ENCODE data around the gene CACNA1C.

CACNA1C gene

GRCh38 chr12:2348482-2348852 is 295.7 kb downstream of the CACNA1C start:
- H3K4me3 ChIP-seq (replicated peaks in 1 of 2; ENCODE audit: low read depth in 2 of 2, low read length in 2 of 2): no peak overlapping the region
- no peak for DNase-seq (ENCODE audit: low read depth in 2 of 2)
- TF ChIP-seq, protein P1, sequence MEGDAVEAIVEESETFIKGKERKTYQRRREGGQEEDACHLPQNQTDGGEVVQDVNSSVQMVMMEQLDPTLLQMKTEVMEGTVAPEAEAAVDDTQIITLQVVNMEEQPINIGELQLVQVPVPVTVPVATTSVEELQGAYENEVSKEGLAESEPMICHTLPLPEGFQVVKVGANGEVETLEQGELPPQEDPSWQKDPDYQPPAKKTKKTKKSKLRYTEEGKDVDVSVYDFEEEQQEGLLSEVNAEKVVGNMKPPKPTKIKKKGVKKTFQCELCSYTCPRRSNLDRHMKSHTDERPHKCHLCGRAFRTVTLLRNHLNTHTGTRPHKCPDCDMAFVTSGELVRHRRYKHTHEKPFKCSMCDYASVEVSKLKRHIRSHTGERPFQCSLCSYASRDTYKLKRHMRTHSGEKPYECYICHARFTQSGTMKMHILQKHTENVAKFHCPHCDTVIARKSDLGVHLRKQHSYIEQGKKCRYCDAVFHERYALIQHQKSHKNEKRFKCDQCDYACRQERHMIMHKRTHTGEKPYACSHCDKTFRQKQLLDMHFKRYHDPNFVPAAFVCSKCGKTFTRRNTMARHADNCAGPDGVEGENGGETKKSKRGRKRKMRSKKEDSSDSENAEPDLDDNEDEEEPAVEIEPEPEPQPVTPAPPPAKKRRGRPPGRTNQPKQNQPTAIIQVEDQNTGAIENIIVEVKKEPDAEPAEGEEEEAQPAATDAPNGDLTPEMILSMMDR (IDR thresholded peaks at IDR 0.05; ENCODE audit: low read depth, low read length): no peak

DNA sequence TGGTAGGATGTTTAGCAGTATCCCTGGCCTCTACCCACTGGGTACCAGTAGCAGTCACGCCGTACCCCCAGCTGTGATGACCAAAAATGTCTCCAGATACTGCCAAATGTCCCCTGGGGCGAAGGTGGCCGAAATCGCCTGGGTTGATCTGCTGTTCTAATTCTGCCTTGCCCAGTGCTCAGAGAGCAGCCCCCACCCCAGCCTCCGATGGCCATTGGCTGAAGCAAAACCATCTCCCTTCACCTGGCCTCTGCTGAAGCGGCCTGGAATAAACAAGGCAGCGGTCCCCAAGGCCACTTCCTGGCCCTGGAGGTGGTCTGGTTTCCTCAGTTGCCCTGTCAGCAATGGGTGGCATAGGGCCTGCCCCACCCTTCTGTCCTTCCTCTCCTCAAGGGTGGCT is 298.4 kb downstream of the CACNA1C start:
- TF ChIP-seq, protein P1 (IDR thresholded peaks at IDR 0.05; ENCODE audit: low read depth, low read length): no peak
- no peak for DNase-seq (ENCODE audit: low read depth in 2 of 2)
- H3K4me3 ChIP-seq (replicated peaks in 1 of 2; ENCODE audit: low read depth in 2 of 2, low read length in 2 of 2): no peak overlapping the region

DNA sequence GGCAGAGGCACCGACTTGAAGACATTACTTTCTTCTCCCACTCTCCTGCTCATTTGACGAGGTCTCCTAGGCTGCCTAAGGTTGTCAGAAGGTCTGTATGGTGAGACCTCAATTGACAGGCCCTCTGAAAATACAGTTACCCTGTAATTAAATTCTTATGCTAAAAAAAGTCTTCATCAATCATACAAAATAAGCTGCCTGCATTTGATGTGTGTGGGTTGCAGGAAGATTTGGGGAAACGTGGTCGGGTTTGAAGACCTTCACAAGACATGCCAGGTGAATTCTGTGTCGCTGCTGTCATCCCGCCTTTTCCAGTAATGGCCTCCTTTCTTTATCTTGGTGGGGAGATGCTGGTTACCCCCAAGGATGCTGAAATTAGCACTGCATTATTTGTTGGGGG is 299.4 kb downstream of the CACNA1C start:
- H3K4me3 ChIP-seq (replicated peaks in 1 of 2; ENCODE audit: low read depth in 2 of 2, low read length in 2 of 2): no peak overlapping the region
- TF ChIP-seq, protein P1 (IDR thresholded peaks at IDR 0.05; ENCODE audit: low read depth, low read length): no peak
- no peak for DNase-seq (ENCODE audit: low read depth in 2 of 2)

DNA sequence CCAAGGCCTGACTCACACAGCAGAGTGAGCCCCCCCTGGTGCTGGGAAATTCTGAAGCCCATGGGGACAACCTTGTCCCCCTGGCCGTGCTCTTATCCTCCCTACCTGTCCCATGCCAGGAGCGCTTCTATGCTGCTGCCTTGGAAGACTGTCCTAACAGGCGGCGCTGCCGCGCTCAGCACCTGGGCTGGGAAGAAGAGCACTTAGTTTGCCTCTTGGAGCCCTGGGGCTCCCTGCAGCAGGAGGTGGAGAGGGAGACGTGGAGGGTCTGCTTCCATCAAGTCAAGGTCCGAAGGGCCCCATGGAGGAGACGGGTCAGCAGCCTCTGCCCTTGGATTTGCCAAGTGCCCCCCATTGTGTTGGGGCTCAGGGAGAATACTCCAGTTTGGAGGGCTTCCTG is 300.5 kb downstream of the CACNA1C start:
- no peak overlapping the region for H3K4me3 ChIP-seq (replicated peaks in 1 of 2; ENCODE audit: low read depth in 2 of 2, low read length in 2 of 2)
- no peak for DNase-seq (ENCODE audit: low read depth in 2 of 2)
- TF ChIP-seq, protein P1 (IDR thresholded peaks at IDR 0.05; ENCODE audit: low read depth, low read length): no peak

DNA sequence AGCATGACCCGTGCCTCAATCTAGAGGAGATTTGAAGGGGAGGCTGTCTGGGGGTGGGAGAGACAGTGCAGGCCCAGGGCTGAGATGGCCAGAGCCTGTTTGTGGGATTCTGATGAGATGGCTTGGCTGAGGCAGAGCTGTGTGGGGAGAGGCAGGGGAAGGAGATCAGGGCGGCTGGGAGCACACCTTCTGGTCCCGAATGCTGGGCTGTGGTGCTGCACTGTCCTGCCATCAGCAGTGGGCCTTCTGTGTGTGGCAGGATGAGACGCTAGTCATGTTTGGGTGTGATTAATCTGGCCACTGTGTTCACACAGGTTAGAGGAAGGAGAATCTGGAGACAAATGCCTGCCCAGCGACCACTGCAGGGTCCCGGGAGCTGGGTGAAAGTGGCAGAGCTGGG is 300.9 kb downstream of the CACNA1C start:
- TF ChIP-seq, protein P1 (IDR thresholded peaks at IDR 0.05; ENCODE audit: low read depth, low read length): no peak
- H3K4me3 ChIP-seq (replicated peaks in 1 of 2; ENCODE audit: low read depth in 2 of 2, low read length in 2 of 2): no peak overlapping the region
- DNase-seq (ENCODE audit: low read depth in 2 of 2): no peak

DNA sequence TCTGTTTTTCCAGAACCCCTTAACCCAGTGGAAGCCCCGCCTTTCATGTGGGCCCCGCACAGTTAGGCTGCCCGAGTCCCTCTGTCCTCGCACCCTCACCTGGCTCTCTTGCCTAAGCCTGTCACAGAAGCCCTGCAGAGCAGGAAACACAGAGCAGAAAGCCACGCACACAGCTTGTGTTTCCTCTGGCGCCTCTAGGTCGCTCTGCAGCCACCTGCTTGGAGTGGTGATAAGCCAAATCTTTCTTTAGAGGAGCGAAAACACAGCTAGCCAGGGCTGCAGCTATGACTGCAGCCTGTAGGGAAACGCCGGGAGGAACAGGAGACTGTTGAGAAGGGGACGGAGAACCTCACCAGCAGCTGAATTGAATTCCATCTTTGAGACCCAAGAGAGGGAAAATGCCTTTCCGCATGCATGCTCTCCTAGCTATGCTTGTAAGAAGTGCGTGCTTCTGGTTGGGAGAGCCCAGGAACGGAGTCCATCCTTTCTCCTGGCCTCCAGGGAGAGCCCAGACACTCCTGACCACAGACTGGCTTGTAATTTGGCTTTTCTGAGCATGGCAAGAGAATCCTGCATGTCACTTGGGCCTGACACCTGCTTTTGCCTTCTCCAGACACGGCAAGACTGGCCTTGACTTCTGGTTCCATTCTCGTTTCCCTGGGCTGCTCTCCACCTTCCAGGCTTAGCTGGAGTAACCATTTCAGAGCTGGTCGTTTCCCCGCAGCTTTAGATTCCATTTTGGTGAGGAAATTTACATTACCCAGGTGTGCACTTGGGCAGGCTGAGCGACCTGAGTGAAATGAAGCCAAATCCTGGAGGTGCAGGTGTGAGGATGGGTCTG is 301.6 kb downstream of the CACNA1C start:
- TF ChIP-seq, protein P1 (IDR thresholded peaks at IDR 0.05; ENCODE audit: low read depth, low read length): no peak

GRCh38 chr12:2355198-2355597 is 302.4 kb downstream of the CACNA1C start:
- TF ChIP-seq, protein P1 (IDR thresholded peaks at IDR 0.05; ENCODE audit: low read depth, low read length): no peak
- no peak for DNase-seq (ENCODE audit: low read depth in 2 of 2)
- H3K4me3 ChIP-seq (replicated peaks in 1 of 2; ENCODE audit: low read depth in 2 of 2, low read length in 2 of 2): no peak overlapping the region

More for the DNA sequence above, 301.6 kb downstream of the CACNA1C start:
- no peak overlapping the region for H3K4me3 ChIP-seq (replicated peaks in 1 of 2; ENCODE audit: low read depth in 2 of 2, low read length in 2 of 2)
- no peak for DNase-seq (ENCODE audit: low read depth in 2 of 2)
